HG02938 (cell line): ENCODE data around the gene IFNA21.
"Not testable (repeated sequence)": the region's sequence is repeated elsewhere in the genome, so short reads cannot be mapped to it uniquely, and the experiment has no call there.

Source experiments
- ATAC-seq: cut with Tn5 transposase; IDR thresholded peaks from one replicate; pipeline ENCODE4 v1.9.1; 2021; ENCODE audit warnings: mild to moderate bottlenecking, moderate library complexity; ENCODE audit not compliant: unreplicated experiment

Gene IFNA21

DNA sequence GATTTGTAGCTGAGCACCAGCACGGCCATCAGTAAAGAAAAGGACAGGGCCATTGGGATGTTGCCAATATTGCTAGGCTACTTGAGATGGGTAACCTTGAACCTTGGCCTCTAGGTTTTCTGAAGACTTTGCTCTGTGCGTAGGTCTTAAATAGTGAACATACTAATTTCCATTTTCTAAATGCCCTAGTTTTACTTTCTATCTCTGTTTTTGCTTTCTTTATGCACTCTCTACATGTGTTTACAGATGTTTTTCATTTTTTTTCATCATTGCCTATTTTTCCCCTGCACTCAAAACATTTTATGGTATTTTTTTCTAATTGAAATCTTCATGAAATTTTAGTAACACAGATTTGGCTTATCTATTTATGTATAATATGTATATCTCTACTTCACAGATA is at the start of gene IFNA21:
TSS of gene IFNA21 (minus strand) at position 101 of the 400 bp plus-strand sequence. CDS start at position 53, 48 bp downstream.
- not testable (repeated sequence) for ATAC-seq

DNA sequence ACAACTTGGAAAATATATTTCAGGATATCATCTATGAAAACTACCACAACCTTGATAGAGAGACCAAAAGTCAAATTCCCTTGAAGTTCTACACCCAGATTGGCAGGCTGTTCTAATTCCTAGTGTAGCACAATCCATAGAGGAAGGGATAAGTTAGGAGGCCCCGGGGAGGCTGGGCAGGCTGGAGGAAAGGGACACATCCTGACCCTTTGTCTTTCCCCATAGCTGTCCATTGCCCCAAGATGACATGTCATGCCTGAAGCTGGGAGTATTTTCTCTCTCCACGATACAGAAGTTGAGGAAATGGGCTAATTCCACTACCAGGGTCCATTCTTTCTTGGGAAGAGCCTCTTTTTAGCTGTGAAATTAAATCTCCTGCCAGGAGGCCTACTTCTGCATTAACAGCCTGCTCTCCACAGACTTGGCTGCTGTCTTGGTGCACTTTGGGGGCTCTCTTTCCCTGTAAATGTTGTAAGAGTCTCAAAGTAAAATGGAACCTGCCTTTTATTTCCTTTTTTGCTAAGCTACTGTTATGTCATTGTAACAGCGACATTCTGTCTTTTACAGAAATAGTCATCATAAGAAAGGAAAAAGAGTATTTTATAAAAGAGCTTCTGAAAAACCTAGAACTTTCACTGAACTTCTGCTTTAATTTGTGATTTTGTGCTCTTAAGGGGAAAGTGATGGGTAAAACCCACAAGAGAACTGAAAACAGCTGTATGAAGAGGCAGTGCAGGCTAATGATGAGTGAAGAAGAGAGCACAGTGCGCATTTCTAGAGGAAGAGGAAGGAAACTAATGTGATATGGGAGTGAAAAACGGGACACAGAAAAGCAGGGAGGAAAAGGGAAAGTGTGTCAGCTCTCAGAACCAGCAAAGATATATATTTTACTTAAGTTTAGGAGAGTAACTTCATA is 47.2 kb upstream of the IFNA21 start:
- peak; percentile 81 for ATAC-seq

DNA sequence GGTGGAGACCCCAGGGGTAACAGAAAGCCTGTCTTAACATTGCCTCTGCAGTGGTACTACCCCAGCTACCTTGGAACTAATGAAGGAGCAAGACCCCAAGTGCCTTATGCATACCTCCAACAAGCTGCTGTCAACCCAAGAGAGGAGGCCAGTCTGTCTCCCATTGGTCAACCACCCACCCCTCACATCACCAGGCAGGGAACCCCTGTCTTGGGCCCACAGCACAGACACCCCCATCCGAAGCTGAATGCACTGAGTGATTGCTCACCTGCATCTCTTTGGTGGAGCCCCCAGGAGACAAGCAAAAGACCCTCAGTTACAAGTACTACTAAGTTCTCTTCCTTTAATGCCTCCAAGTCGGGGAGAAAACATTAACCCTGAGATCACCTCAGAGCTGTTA is 45.7 kb upstream of the IFNA21 start:
- ATAC-seq: not testable (repeated sequence)

DNA sequence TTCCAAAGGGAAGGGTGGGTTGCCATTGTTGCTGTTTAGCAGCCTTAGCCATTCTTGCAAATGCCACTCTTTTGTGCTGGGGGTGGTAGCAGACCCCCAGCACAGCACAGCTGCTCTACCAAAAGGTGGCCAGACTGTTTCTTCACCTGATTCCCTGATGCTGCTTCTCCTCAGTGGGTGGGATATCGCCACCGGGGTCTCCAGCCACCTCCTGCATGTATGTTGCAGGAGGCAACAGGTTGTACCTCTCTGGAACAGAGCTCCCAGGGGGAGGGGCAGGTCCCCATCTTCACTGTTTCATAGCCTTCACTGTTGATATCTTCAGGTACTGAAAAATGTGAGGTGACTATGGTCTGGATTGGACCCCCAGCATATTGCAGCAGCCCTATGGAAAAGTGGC is 44.3 kb upstream of the IFNA21 start:
- ATAC-seq: not testable (repeated sequence)

DNA sequence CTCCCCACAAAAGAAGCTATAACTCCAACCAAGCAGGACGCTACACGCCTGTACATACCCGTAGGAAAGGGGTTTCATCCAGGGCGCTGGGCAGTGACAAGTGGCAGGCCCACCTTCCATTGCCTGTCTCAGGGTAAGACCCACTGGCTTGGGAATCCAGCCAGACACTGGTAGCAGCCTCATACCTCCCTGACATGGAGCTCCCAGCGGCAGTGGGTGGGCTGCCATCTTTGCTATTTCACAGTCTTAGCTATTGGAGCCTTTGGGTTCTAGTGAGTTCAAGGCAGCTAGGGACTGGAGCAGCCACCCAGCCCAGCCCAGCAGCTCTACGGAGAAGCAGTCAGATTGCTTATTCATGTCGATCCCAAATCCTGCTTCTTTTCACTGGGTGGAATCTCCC is 43.9 kb upstream of the IFNA21 start:
- ATAC-seq: no peak

DNA sequence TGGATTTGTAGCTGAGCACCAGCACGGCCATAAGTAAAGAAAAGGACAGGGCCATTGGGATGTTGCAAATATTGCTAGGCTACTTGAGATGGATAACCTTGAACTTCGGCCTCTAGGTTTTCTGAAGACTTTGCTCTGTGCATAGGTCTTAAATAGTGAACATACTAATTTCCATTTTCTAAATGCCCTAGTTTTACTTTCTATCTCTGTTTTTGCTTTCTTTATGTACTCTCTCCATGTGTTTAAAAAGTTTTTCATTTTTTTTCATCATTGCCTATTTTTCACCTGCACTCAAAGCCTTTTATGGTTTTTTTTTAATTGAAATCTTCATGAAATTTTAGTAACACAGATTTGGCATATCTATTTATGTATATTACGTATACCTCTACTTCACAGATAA is 40.6 kb upstream of the IFNA21 start, which contains the start of gene IFNA10:
TSS of gene IFNA10 (minus strand) at position 101 of the 400 bp plus-strand sequence. CDS start at position 55, 46 bp downstream.
- not testable (repeated sequence) for ATAC-seq

DNA sequence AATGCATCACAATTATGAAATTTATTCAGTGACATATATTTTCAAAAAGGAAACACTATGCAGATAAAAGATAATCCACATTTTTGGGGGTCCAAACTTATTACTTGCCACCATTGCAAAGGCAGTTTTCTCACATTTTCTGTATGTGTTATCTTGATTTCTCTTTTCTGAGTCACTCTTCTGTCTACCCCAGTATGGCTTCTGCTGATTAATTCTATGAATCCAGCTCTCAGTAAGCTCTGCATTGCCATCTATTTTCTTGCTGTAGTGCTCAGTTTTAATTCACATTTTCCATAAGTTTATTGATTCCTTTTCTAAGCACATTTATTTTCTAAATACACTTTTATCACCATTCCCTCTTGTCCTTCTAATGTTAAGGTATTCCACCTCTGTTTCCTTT is 38.7 kb upstream of the IFNA21 start:
- no peak for ATAC-seq

DNA sequence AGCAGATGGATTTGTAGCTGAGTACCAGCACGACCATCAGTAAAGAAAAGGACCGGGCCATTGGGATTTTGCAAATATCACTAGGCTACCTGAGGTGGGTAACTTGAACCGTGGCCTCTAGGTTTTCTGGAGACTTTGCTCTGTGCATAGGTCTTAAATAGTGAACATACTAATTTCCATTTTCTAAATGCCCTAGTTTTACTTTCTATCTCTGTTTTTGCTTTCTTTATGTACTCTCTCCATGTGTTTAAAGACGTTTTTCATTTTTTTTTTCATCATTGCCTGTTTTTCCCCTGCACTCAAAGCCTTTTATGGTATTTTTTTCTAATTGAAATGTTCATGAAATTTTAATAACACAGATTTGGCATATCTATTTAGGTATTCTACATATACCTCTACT is 35.6 kb upstream of the IFNA21 start, which contains the start of gene IFNA7:
TSS of gene IFNA7 (minus strand) at position 101 of the 400 bp plus-strand sequence. CDS start at position 61, 40 bp downstream.
- not testable (repeated sequence) for ATAC-seq

DNA sequence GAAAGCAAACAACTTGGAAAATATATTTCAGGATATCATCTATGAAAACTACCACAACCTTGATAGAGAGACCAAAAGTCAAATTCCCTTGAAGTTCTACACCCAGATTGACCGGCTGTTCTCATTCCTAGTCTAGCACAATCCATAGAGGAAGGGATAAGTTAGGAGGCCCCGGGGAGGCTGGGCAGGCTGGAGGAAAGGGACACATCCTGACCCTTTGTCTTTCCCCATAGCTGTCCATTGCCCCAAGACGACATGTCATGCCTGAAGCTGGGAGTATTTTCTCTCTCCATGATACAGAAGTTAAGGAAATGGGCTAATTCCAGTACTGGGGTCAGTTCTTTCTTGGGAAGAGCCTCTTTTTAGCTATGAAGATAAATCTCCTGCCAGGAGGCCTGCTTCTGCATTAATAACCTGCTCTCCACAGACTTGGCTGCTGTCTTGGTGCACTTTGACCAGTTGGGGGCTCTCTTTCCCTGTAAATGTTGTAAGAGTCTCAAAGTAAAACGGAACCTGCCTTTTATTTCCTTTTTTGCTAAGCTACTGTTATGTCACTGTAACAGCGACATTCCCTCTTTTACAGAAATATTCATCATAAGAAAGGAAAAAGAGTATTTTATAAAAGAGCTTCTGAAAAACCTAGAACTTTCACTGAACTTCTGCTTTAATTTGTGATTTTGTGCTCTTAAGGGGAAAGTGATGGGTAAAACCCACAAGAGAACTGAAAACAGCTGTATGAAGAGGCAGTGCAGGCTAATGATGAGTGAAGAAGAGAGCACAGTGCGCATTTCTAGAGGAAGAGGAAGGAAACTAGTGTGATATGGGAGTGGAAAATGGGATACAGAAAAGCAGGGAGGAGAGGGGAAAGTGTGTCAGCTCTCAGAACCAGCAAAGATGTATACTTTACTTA is 28.7 kb upstream of the IFNA21 start:
- peak; percentile 96 for ATAC-seq

DNA sequence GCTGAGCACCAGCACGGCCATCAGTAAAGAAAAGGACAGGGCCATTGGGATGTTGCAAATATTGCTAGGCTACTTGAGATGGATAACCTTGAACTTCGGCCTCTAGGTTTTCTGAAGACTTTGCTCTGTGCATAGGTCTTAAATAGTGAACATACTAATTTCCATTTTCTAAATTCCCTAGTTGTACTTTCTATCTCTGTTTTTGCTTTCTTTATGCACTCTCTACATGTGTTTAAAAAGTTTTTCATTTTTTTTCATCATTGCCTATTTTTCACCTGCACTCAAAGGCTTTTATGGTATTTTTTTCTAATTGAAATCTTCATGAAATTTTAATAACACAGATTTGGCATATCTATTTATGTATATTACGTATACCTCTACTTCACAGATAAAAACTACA is 21.0 kb upstream of the IFNA21 start, which contains the start of gene IFNA4:
TSS of gene IFNA4 (minus strand) at position 101 of the 400 bp plus-strand sequence. CDS start at position 45, 56 bp downstream.
- not testable (repeated sequence) for ATAC-seq

DNA sequence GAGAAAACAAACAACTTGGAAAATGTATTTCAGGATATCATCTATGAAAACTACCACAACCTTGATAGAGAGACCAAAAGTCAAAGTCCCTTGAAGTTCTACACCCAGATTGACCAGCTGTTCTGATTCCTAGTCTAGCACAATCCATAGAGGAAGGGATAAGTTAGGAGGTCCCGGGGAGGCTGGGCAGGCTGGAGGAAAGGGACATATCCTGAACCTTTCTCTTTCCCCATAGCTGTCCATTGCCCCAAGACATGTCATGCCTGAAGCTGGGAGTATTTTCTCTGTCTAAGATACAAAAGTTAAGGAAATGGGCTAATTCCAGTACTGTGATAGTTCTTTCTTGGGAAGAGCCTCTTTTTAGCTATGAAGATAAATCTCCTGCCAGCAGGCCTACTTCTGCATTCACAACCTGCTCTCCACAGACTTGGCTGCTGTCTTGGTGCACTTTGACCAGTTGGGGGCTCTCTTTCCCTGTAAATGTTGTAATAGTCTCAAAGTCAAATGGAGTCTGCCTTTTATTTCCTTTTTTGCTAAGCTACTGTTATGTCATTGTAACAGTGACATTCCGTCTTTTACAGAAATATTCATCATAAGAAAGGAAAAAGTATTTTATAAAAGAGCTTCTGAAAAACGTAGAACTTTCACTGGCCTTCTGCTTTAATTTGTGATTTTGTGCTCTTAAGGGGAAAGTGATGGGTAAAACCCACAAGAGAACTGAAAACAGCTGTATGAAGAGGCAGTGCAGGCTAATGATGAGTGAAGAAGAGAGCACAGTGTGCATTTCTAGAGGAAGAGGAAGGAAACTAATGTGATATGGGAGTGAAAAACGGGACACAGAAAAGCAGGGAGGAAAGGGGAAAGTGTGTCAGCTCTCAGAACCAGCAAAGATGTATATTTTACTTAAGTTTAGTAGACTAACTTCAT is 16.6 kb upstream of the IFNA21 start:
- peak; percentile 92 for ATAC-seq

DNA sequence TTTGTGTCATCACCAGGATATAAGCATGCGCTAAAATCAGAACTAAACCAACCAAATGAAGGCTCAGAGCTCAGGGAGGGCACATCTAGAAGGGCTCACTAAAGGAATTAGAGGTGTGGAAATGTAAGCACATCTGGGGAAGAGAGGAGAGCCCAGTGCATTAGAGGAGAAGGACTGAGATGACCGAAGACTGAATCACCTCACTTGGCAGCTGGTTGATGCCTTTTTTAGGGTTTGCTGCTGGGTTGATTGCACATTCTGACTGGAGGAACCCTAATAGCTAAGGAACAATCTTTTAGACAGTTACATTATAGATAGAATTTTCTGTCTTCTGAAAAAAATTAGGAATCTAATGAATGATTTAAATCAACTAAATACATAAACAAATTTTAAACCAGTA is 8.2 kb upstream of the IFNA21 start:
- ATAC-seq: no peak

DNA sequence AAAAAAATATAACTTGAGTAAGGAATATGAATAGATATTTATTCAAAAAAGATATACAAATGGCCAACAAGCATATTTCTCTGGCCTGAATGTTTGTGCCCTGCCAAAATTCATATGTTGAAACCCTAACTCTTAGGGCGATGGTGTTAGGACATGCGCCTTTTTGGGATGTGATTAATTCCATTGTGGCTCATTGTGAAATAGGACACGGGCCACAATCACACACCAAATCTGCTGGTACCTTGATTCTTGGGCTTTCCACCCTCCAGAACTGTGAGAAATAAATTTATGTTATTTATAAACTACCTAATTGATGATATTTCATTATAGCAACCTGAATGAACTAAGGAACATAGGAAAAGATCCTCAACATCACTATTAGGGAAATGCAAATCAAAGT is 5.7 kb upstream of the IFNA21 start:
- no peak for ATAC-seq

DNA sequence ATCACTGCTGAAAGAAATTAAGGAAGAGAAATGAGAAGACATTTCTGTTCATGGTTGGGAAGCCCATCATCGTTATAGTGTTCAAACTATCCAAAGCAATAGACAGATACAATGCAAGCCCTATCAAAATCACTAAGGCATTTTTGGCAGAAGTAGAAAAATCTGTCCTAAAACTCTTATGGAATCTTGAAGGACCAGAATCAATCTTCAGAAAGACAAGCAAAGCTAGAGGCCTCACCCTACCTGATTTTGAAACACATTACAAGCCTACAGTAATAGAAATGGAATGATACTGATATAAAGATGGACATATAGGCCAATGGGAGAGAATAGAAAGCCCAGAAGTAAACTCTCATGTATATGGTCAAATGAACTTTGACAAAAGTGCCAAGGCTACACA is 4.9 kb upstream of the IFNA21 start:
- no peak for ATAC-seq

DNA sequence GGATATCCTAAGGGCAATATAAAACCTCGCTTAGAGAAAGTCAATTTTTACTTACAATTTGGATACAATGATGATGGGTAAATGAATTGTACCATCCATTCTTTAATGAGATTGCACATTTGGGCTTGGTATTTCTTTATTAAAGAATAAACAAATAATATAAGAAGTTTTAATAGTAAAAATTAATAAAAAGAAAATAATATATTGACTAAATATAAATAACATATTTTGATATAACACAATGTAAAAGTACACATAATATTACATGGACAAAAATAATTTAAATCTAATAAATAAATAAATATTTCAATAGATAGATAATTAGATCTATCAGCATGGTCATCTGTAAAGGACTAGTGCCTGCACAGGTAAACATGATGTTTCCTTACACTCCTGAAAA is 944 bp downstream of the IFNA21 start:
- ATAC-seq: no peak

DNA sequence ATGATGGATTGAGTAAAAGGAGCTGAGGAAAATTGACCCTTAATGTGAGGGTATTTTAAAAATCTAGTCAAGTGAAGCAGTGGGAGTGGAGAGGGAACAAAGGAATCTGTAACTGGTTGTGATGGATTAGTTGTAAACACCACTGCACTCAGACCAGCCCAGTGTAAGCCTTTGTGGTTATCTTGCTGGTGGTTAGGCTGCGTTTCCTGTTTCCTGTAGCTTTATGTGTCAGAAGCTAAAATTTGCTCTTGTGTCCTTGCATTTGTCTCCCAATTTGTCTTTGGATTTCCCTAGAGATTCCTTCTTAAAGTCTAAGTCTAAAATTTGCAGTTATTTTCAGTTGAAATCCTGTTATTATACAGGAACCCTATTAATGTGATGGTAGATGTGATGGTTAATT is 6.3 kb downstream of the IFNA21 start:
- ATAC-seq: peak; percentile 87

DNA sequence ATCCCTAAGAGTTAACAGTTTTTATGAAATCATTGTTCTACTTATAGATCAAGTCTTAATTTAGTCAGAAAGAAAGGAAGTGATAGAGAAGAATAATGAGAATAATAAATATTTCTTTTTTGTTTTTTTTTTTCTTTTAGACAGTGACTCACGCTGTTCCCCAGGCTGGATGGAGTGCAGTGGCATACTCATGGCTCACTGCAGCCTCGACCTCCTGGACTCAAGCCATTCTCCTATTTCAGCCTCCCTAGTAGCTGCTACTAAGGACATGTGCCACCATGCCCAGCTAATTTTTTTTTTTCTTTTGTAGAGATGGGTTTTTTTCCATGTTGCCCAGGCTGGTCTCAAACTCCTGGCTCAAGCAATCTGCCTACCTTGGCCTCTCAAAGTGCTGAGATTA is 11.0 kb downstream of the IFNA21 start:
- ATAC-seq: no peak

DNA sequence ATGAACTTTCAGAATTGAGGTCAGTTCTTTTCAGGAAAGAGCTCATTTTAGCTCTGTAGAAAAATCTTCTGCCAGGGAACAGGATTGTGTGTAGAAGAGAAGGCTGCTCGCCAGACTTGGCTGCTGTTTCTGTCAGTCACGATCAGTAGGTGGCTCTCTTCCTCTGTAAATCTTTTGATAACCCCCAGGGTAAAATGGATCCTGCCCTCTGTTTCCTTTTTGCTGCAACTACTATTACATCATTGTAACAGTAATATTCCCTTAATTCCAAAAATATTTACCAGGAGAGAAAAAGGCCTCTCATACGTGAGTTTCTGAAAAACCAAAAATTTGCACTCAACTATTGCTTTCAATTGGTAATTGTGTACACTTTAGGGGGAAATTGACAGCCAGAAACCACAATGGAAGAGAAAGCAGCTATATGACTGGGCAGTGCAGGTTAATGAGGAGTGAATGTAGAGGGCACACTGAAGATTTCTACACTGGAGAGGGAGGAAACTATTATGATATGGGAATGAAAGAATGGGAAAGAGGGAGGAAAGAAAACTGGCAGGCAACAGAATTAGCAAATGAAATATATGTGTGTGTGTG is 12.3 kb downstream of the IFNA21 start:
- ATAC-seq: peak; percentile 87

DNA sequence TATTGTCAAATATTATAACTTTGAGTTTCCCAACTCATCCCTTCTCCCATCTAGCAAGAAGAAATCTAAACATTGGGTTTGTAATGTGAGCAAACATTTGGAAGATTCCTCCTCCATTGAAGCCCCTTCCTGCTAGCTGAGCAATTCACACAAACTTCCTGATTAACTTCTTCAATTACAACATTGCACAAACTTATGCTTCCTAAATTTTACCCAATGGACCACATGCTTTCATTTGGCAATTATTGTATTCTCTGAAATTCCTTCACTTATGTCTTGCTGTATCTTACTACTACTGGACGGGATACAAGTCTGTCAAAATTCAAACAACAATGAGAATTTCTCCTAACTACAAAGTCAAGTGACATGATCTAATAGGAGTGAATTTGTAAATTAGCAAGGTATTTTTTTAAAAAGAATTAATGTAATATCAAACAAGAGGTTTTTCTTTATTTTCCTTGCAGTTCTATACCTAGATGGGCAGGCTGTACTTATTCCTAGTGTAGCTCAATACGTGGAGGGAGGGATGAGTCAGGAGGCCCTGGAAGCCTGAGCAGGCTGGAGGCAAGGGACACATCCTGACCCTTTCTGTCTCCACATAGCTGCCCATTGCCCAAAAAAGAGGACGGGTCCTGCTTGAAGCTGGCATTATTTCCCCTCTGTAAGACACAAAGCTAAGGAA is 13.0 kb downstream of the IFNA21 start:
- ATAC-seq: peak; percentile 21
